Measurements from ENCODE around the gene ZNF613. TPM values are rescaled to one million over a fixed set of nuclear protein-coding genes. Genes with fewer than 3 reads are reported as not detected.

The ZNF613 gene
- total and polyA plus RNA-seq, 2 donors (not counting 1 experiment from before 2014, with no cell fraction given): 3.0 to 7.0 TPM

DNA sequence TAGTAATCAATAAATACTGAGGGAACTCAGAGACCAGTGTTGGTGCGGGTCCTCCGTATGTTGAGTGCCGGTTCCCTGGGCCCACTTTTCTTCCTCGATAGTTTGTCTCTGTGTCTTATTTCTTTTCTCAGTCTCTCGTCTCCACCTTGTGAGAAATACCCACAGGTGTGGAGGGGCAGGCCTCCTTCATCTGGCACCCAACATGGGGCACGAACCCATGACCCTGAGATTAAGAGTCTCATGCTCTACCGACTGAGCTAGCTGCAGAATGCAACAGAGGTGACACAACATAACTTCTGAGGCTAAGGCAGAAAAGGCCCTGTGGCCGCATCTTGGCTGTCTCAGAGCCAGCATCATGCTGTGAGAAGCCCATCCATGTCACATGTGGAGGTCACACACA, 5.3 kb upstream of the ZNF613 start:
- no peak overlapping the region for H3K27ac Mint-ChIP-seq
- no peaks in the 10 kb centered on the region for H4K20me1 ChIP-seq (ENCODE audit: control insufficient read depth, insufficient read depth, low read length, poor library complexity, severe bottlenecking)
- no peaks in the 10 kb centered on the region for H3K27me3 Mint-ChIP-seq
- H2AFZ ChIP-seq (ENCODE audit: insufficient read depth, low read depth, low read length, poor library complexity, severe bottlenecking): no peak overlapping the region
- no peak overlapping the region for H3K4me2 ChIP-seq (replicated peaks; ENCODE audit: low read depth, low read length, poor library complexity, severe bottlenecking)
- H3K4me3 Mint-ChIP-seq: no peak overlapping the region
- H3K9ac ChIP-seq (ENCODE audit: low read length): no peak overlapping the region
- POLR2A ChIA-PET: no interaction called here
- peaks cover 29% of the 10 kb centered on the region for H3K9me3 Mint-ChIP-seq (ENCODE audit: insufficient read depth)
- no peaks in the 10 kb centered on the region for H3K79me2 ChIP-seq (ENCODE audit: control insufficient read depth, insufficient read depth, low read length)
- TF ChIP-seq, protein P1, sequence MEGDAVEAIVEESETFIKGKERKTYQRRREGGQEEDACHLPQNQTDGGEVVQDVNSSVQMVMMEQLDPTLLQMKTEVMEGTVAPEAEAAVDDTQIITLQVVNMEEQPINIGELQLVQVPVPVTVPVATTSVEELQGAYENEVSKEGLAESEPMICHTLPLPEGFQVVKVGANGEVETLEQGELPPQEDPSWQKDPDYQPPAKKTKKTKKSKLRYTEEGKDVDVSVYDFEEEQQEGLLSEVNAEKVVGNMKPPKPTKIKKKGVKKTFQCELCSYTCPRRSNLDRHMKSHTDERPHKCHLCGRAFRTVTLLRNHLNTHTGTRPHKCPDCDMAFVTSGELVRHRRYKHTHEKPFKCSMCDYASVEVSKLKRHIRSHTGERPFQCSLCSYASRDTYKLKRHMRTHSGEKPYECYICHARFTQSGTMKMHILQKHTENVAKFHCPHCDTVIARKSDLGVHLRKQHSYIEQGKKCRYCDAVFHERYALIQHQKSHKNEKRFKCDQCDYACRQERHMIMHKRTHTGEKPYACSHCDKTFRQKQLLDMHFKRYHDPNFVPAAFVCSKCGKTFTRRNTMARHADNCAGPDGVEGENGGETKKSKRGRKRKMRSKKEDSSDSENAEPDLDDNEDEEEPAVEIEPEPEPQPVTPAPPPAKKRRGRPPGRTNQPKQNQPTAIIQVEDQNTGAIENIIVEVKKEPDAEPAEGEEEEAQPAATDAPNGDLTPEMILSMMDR (IDR thresholded peaks at IDR 0.05): no peak
- no peak for TF ChIP-seq EZH2 (IDR thresholded peaks at IDR 0.05; ENCODE audit: borderline replicate concordance, insufficient read depth, low read depth, low read length, poor library complexity, severe bottlenecking)
- no peaks in the 10 kb centered on the region for H3K36me3 ChIP-seq (replicated peaks in 1 of 2; ENCODE audit: control extremely low read depth in 1 of 2, control insufficient read depth in 1 of 2, extremely low read depth in 1 of 2, insufficient read depth in 2 of 2, low read length in 1 of 2)
- ATAC-seq (ENCODE audit: low read depth) (no peak), DNase-seq (peak; percentile 29)
- no peaks in the 10 kb centered on the region for H3K27me3 ChIP-seq (replicated peaks in 1 of 4; ENCODE audit: control extremely low read depth in 1 of 4, control insufficient read depth in 3 of 4, insufficient read depth in 4 of 4, low read length in 3 of 4)
- H3K9me3 ChIP-seq (ENCODE audit: control extremely low read depth in 1 of 3, control insufficient read depth in 2 of 3, insufficient read depth in 1 of 3, low read length in 2 of 3): peaks cover 21 to 72% (median 58%) of the 10 kb centered on the region in 3 donors
- H3K27ac ChIP-seq (ENCODE audit: low read length in 2 of 2): no peak overlapping the region
- H3K4me1 ChIP-seq (ENCODE audit: control insufficient read depth in 2 of 2, insufficient read depth in 2 of 2, low read length in 2 of 2): peaks cover 4 to 5% of the 10 kb centered on the region in 2 donors
- intact Hi-C loops (cut with micrococcal nuclease): no loop called here
- WGBS (ENCODE audit: insufficient coverage): 97% methylated on average over 8 of the region's 8 CpGs
- CTCF ChIA-PET: no interaction called here
- peaks cover 5% of the 10 kb centered on the region for H3K4me1 Mint-ChIP-seq
- no peak overlapping the region for H3K4me3 ChIP-seq (ENCODE audit: control extremely low read depth in 1 of 5, extremely low read depth in 1 of 5, insufficient read depth in 1 of 5, low read depth in 2 of 5, low read length in 4 of 5)

DNA sequence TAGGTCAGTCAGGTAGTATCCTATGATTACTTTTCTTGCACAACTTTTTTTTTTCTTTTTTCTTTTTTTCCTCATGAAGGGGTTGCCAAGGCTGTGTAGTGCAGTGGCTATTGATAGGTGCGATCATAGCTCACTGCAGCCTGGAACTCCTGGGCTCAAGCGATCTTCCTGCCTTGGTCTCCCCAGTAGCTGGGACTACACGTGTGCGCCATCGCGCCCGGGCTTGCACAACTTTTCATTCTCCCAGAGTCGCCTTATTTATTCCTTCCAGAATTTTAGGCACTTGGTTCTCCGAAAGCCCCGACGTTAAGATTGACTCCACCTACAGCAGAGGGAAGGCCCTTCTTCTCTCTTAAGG, 867 bp upstream of the ZNF613 start:
- Mint-ChIP-seq H3K9me3 (ENCODE audit: insufficient read depth) (peaks cover 16% of the 10 kb centered on the region), H3K27me3 (no peaks in the 10 kb centered on the region), H3K27ac (peak overlapping the region; percentile 84), H3K4me3 (peak overlapping the region; percentile 90), H3K4me1 (peaks cover 22% of the 10 kb centered on the region)
- H4K20me1 ChIP-seq (ENCODE audit: control insufficient read depth, insufficient read depth, low read length, poor library complexity, severe bottlenecking): no peaks in the 10 kb centered on the region
- peaks cover 11 to 43% (median 29%) of the 10 kb centered on the region in 3 donors for H3K9me3 ChIP-seq (ENCODE audit: control extremely low read depth in 1 of 3, control insufficient read depth in 2 of 3, insufficient read depth in 1 of 3, low read length in 2 of 3)
- peak overlapping the region; percentile 78 to 93 (median 86) for H3K4me3 ChIP-seq (ENCODE audit: control extremely low read depth in 1 of 5, extremely low read depth in 1 of 5, insufficient read depth in 1 of 5, low read depth in 2 of 5, low read length in 4 of 5)
- no peak for DNase-seq
- ATAC-seq (ENCODE audit: low read depth): no peak
- H3K27ac ChIP-seq (ENCODE audit: low read length in 2 of 2): peak overlapping the region; percentile 72 to 76
- ChIA-PET CTCF (no interaction called here), POLR2A (no interaction called here)
- intact Hi-C loops (cut with micrococcal nuclease): loop anchor here (5.0 kb wide), 1 partner anchor 39 kb away; the partner anchor contains the start of gene ZNF577
- 34% methylated on average over 11 of the region's 11 CpGs for WGBS (ENCODE audit: insufficient coverage)
- TF ChIP-seq EZH2 (IDR thresholded peaks at IDR 0.05; ENCODE audit: borderline replicate concordance, insufficient read depth, low read depth, low read length, poor library complexity, severe bottlenecking): no peak
- peak overlapping the region; percentile 97 for H2AFZ ChIP-seq (ENCODE audit: insufficient read depth, low read depth, low read length, poor library complexity, severe bottlenecking)
- H3K36me3 ChIP-seq (replicated peaks in 1 of 2; ENCODE audit: control extremely low read depth in 1 of 2, control insufficient read depth in 1 of 2, extremely low read depth in 1 of 2, insufficient read depth in 2 of 2, low read length in 1 of 2): peaks cover 0 to 9% of the 10 kb centered on the region in 2 experiments
- peak overlapping the region; percentile 81 for H3K9ac ChIP-seq (ENCODE audit: low read length)
- peaks cover 14% of the 10 kb centered on the region for H3K79me2 ChIP-seq (ENCODE audit: control insufficient read depth, insufficient read depth, low read length)
- peak overlapping the region; percentile 86 for H3K4me2 ChIP-seq (replicated peaks; ENCODE audit: low read depth, low read length, poor library complexity, severe bottlenecking)
- no peaks in the 10 kb centered on the region for H3K27me3 ChIP-seq (replicated peaks in 1 of 4; ENCODE audit: control extremely low read depth in 1 of 4, control insufficient read depth in 3 of 4, insufficient read depth in 4 of 4, low read length in 3 of 4)
- peaks cover 10 to 14% of the 10 kb centered on the region in 2 donors for H3K4me1 ChIP-seq (ENCODE audit: control insufficient read depth in 2 of 2, insufficient read depth in 2 of 2, low read length in 2 of 2)

Measured in B cell (primary cell).